ENCODE data around the gene DGAT2L6.

The DGAT2L6 gene

GRCh38 chrX:70176938-70177533 lies at the start of gene DGAT2L6:
DGAT2L6 (plus strand) TSS chrX:70177483; CDS start chrX:70177583, 100 bp downstream.
- DNase-seq (ENCODE audit: low spot score) = no peak

- DNase-seq (ENCODE audit: low spot score) = no peak
These were observed 49.2 kb upstream of the DGAT2L6 start for GRCh38 chrX:70128071-70128470.

GRCh38 chrX:70129816-70130215 lies 47.5 kb upstream of the DGAT2L6 start:
- no peak for DNase-seq (ENCODE audit: low spot score)

- DNase-seq (ENCODE audit: low spot score) = no peak
These were observed 45.1 kb upstream of the DGAT2L6 start for GRCh38 chrX:70132224-70132623.

- DNase-seq (ENCODE audit: low spot score) = no peak
These were observed 44.4 kb upstream of the DGAT2L6 start for GRCh38 chrX:70132877-70133302.

GRCh38 chrX:70133303-70134115 lies 43.8 kb upstream of the DGAT2L6 start, which contains the start of gene IGBP1:
IGBP1 (plus strand) TSS chrX:70133447; CDS start chrX:70133948, 501 bp downstream.
- DNase-seq (ENCODE audit: low spot score) = peak; percentile 80

GRCh38 chrX:70134116-70134477 lies 43.2 kb upstream of the DGAT2L6 start:
- peak; percentile 16 for DNase-seq (ENCODE audit: low spot score)

GRCh38 chrX:70138622-70139021 lies 38.7 kb upstream of the DGAT2L6 start:
- no peak for DNase-seq (ENCODE audit: low spot score)

- no peak for DNase-seq (ENCODE audit: low spot score)
These were observed 37.5 kb upstream of the DGAT2L6 start for GRCh38 chrX:70139736-70140135.

GRCh38 chrX:70141373-70141772 lies 35.9 kb upstream of the DGAT2L6 start:
- no peak for DNase-seq (ENCODE audit: low spot score)

- peak; percentile 12 for DNase-seq (ENCODE audit: low spot score)
These were observed 10.4 kb upstream of the DGAT2L6 start for GRCh38 chrX:70166601-70167590.

- DNase-seq (ENCODE audit: low spot score) = peak; percentile 61
These were observed 8.8 kb upstream of the DGAT2L6 start for GRCh38 chrX:70168238-70169188.

- DNase-seq (ENCODE audit: low spot score) = no peak
These were observed 8.0 kb upstream of the DGAT2L6 start for GRCh38 chrX:70169281-70169680.

GRCh38 chrX:70171624-70172023 lies 5.7 kb upstream of the DGAT2L6 start:
- no peak for DNase-seq (ENCODE audit: low spot score)

- DNase-seq (ENCODE audit: low spot score) = no peak
These were observed 5.1 kb upstream of the DGAT2L6 start for GRCh38 chrX:70172221-70172620.

GRCh38 chrX:70172964-70173363 lies 4.3 kb upstream of the DGAT2L6 start:
- DNase-seq (ENCODE audit: low spot score) = no peak

GRCh38 chrX:70174754-70175153 lies 2.5 kb upstream of the DGAT2L6 start:
- DNase-seq (ENCODE audit: low spot score) = no peak

GRCh38 chrX:70175338-70175737 lies 1.9 kb upstream of the DGAT2L6 start:
- DNase-seq (ENCODE audit: low spot score) = no peak

- no peak for DNase-seq (ENCODE audit: low spot score)
These were observed 5.8 kb downstream of the DGAT2L6 start for GRCh38 chrX:70183091-70183490.

GRCh38 chrX:70190225-70190624 lies 12.9 kb downstream of the DGAT2L6 start:
- no peak for DNase-seq (ENCODE audit: low spot score)
